WTC11 (cell line): Measurements from ENCODE around the gene CDK9. TPM values are rescaled to one million over a fixed set of nuclear protein-coding genes. Genes with fewer than 3 reads are reported as not detected.

Experiments used
- ATAC-seq: fragments of 200-7000 bp; cut with Tn5 transposase; 2 replicates; pipeline ENCODE4 v1.10.0; 2021; ENCODE audit warnings: mild to moderate bottlenecking, moderate library complexity
- CTCF ChIA-PET: fragments of 300-600 bp; sonication (Branson Sonifier 250); formaldehyde crosslinking; loops from one replicate; lab custom pipeline; 2021; ENCODE audit warnings: antibody characterized with exemption; lab: Charles Lee
- POLR2A ChIA-PET: fragments of 350-600 bp; sonication (Branson Sonifier 250); formaldehyde crosslinking; loops from one replicate; lab custom pipeline; 2021; ENCODE audit warnings: antibody characterized with exemption; lab: Charles Lee
- DNase-seq: peaks from one replicate; pipeline ENCODE4 v3.0.0; 2021; ENCODE audit warnings: low spot score
- H3K27ac Mint-ChIP-seq: 2 replicates; pipeline ENCODE4 v1.8.0; 2021; ENCODE audit warnings: mixed read lengths
- H3K27me3 Mint-ChIP-seq: 2 replicates; pipeline ENCODE4 v1.8.0; 2021; ENCODE audit warnings: low read depth, mild to moderate bottlenecking, moderate library complexity, mixed read lengths
- H3K36me3 Mint-ChIP-seq: 2 replicates; pipeline ENCODE4 v1.8.0; 2021; ENCODE audit warnings: mixed read lengths
- H3K4me1 Mint-ChIP-seq: 2 replicates; pipeline ENCODE4 v1.8.0; 2022; ENCODE audit warnings: mixed read lengths
- H3K4me3 Mint-ChIP-seq: 2 replicates; pipeline ENCODE4 v1.8.0; 2021; ENCODE audit warnings: mild to moderate bottlenecking, moderate library complexity, mixed read lengths
- H3K9me3 Mint-ChIP-seq: 2 replicates; pipeline ENCODE4 v1.8.0; 2021; ENCODE audit warnings: mixed read lengths
- ATF2 ChIP-seq: sonication (generic); formaldehyde crosslinking; IDR thresholded peaks from 2 replicates; pipeline ENCODE4 v1.8.1; 2022; ENCODE audit warnings: low read depth, missing genetic modification reagents, borderline replicate concordance
- ATF3 ChIP-seq: sonication (generic); formaldehyde crosslinking; conservative IDR thresholded peaks from 2 replicates; pipeline ENCODE4 v1.8.1; 2022; ENCODE audit warnings: mild to moderate bottlenecking, missing genetic modification reagents
- ATF6 ChIP-seq: sonication (generic); formaldehyde crosslinking; IDR thresholded peaks from 2 replicates; pipeline ENCODE4 v1.8.1; 2023; ENCODE audit warnings: mild to moderate bottlenecking, missing genetic modification reagents
- CDX4 ChIP-seq: fragments of 250-450 bp; sonication (Bioruptor Pico); IDR thresholded peaks from 2 replicates; pipeline ENCODE4 v1.9.0; 2021; ENCODE audit warnings: moderate library complexity, mild to moderate bottlenecking, inconsistent platforms, borderline replicate concordance
- E2F5 ChIP-seq: sonication (generic); formaldehyde crosslinking; IDR thresholded peaks from 2 replicates; pipeline ENCODE4 v1.8.1; 2022; ENCODE audit warnings: mild to moderate bottlenecking, moderate library complexity, missing genetic modification reagents
- EMX1 ChIP-seq: fragments of 250-450 bp; sonication (Bioruptor Pico); IDR thresholded peaks from 2 replicates; pipeline ENCODE4 v1.8.0; 2021; ENCODE audit warnings: mild to moderate bottlenecking
- ETV6 ChIP-seq: sonication (generic); formaldehyde crosslinking; IDR thresholded peaks from 2 replicates; pipeline ENCODE4 v1.8.1; 2022; ENCODE audit warnings: mild to moderate bottlenecking, missing genetic modification reagents
- JAZF1 ChIP-seq: fragments of 250-450 bp; sonication (Bioruptor Pico); IDR thresholded peaks from 2 replicates; pipeline ENCODE4 v1.9.0; 2021; ENCODE audit warnings: moderate library complexity, mild to moderate bottlenecking, inconsistent platforms
- KAT7 ChIP-seq: sonication (generic); formaldehyde crosslinking; IDR thresholded peaks from 2 replicates; pipeline ENCODE4 v1.8.1; 2023; ENCODE audit warnings: missing genetic modification reagents, mild to moderate bottlenecking, borderline replicate concordance
- NFYB ChIP-seq: sonication (generic); formaldehyde crosslinking; conservative IDR thresholded peaks from 2 replicates; pipeline ENCODE4 v1.8.0; 2022; ENCODE audit warnings: low read depth, missing genetic modification reagents
- PRRX2 ChIP-seq: fragments of 250-450 bp; sonication (Bioruptor Pico); IDR thresholded peaks from 2 replicates; pipeline ENCODE4 v1.8.0; 2021; ENCODE audit warnings: mild to moderate bottlenecking
- RELA ChIP-seq: sonication (generic); formaldehyde crosslinking; IDR thresholded peaks from 2 replicates; pipeline ENCODE4 v1.8.1; 2022; ENCODE audit warnings: missing genetic modification reagents, mild to moderate bottlenecking, borderline replicate concordance
- TCF7 ChIP-seq: sonication (generic); formaldehyde crosslinking; IDR thresholded peaks from 2 replicates; pipeline ENCODE4 v1.8.0; 2022; ENCODE audit warnings: mild to moderate bottlenecking, low read depth, missing genetic modification reagents, moderate library complexity
- TEAD1 ChIP-seq: sonication (generic); formaldehyde crosslinking; IDR thresholded peaks from 2 replicates; pipeline ENCODE4 v1.8.0; 2022; ENCODE audit warnings: mild to moderate bottlenecking, missing genetic modification reagents
- ZBTB21 ChIP-seq: sonication (generic); formaldehyde crosslinking; IDR thresholded peaks from 2 replicates; pipeline ENCODE4 v1.8.1; 2023; ENCODE audit warnings: mild to moderate bottlenecking, missing genetic modification reagents, borderline replicate concordance
- ZNF425 ChIP-seq: fragments of 250-450 bp; sonication (Bioruptor Pico); conservative IDR thresholded peaks from 2 replicates; pipeline ENCODE4 v1.9.0; 2021; ENCODE audit warnings: mild to moderate bottlenecking
- ZNF512 ChIP-seq: sonication (generic); formaldehyde crosslinking; IDR thresholded peaks from 2 replicates; pipeline ENCODE4 v1.8.1; 2022; ENCODE audit warnings: missing genetic modification reagents, borderline replicate concordance
- total RNA-seq: library from RNA; stranded (reverse); gene quantifications from 3 replicates; pipeline ENCODE4 v1.2.3, GENCODE V29; 2021

Gene CDK9
- total RNA-seq, 1 experiment from 2014 or later, result 111 TPM

GRCh38 chr9:127772603-127773002, 13.2 kb upstream of the CDK9 start:
- Mint-ChIP-seq H3K27ac (no peak overlapping the region), H3K4me1 (peaks cover 33% of the 10 kb centered on the region), H3K36me3 (no peaks in the 10 kb centered on the region), H3K4me3 (no peak overlapping the region)
- DNase-seq, result no peak
- TF ChIP-seq ATF3 (CRISPR knock-in tag) (no peak), TCF7 (no peak), RELA (CRISPR knock-in tag) (no peak), ZBTB21 (CRISPR knock-in tag) (no peak), PRRX2 (CRISPR knock-in tag) (no peak), ZNF512 (CRISPR knock-in tag) (no peak), ZNF425 (no peak), JAZF1 (CRISPR knock-in tag) (no peak), ATF2 (CRISPR knock-in tag) (no peak), TEAD1 (CRISPR knock-in tag) (no peak), NFYB (CRISPR knock-in tag) (no peak)
- TF ChIP-seq, all 79 proteins: peak for 0
- ChIA-PET CTCF (interaction anchor here (3.2 kb wide), 1 partner anchor 38 kb away, joined by 54 read pairs; the partner anchor contains the start of gene TOR2A), POLR2A (interaction anchor here (0.6 to 2.1 kb wide), 2 partner anchors 10 to 30 kb away, joined by 3 to 12 read pairs; no protein-coding TSS in a partner anchor)
- Mint-ChIP-seq H3K9me3 (no peaks in the 10 kb centered on the region), H3K27me3 (peaks cover 7% of the 10 kb centered on the region)
- no peak for ATAC-seq

- H3K4me3 Mint-ChIP-seq, result no peak overlapping the region
- DNase-seq (no peak), ATAC-seq (no peak)
- H3K4me1 Mint-ChIP-seq, result peaks cover 31% of the 10 kb centered on the region
- TF ChIP-seq CDX4, result no peak
- TF ChIP-seq EMX1 (CRISPR knock-in tag), result no peak
- no peak for TF ChIP-seq RELA (CRISPR knock-in tag)
- TF ChIP-seq E2F5 (CRISPR knock-in tag), result no peak
- no peak for TF ChIP-seq KAT7
- no peak for TF ChIP-seq ETV6
- TF ChIP-seq ATF6 (CRISPR knock-in tag), result no peak
- H3K27me3 Mint-ChIP-seq, result peaks cover 7% of the 10 kb centered on the region
- ChIA-PET POLR2A (no interaction called here), CTCF (interaction anchor here (0.7 to 1.0 kb wide), 2 partner anchors 9 to 38 kb away, joined by 3 to 4 read pairs; partner anchors contain the start of gene TOR2A)
- H3K9me3 Mint-ChIP-seq, result no peaks in the 10 kb centered on the region
- H3K36me3 Mint-ChIP-seq, result no peaks in the 10 kb centered on the region
- H3K27ac Mint-ChIP-seq, result no peak overlapping the region
Measured at GRCh38 chr9:127773272-127773671, 12.6 kb upstream of the CDK9 start.
